ENCODE data around the gene SUN1.

The SUN1 gene

DNA sequence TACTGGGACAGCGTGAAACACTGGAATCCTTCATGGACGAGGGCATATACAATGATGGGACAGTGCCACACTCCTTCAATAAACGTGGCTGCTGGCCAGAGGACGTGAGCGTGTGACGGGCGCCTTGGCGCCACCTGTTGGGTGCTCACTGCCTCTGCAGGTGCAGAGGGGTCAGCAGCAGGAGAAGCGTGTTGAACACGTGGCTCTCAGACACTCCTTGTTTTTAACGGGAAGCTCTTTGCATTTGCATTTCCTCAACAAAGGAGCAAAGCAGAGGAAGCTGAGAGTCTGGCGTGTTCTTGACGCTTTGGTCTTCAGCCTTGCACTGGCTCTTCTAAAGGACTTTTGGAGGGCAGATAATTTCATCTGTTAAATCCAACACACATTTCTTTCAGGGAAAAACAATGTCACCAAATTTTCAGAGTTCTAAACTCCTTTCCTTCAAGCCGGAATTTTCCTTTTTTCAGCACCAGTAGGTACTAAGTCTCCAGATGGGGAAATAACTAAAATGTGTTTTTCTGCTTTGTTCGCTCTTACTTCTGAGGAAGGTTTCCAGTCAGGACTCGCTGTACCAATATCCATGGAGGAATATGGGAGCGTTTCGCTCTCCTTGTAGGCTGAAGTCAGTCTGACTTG lies 41.2 kb downstream of the SUN1 start:
- DNase-seq (ENCODE audit: low read depth), result peak; percentile 78
- H3K4me3 ChIP-seq (ENCODE audit: low read length), result no peak overlapping the region
- TF ChIP-seq, protein P1, sequence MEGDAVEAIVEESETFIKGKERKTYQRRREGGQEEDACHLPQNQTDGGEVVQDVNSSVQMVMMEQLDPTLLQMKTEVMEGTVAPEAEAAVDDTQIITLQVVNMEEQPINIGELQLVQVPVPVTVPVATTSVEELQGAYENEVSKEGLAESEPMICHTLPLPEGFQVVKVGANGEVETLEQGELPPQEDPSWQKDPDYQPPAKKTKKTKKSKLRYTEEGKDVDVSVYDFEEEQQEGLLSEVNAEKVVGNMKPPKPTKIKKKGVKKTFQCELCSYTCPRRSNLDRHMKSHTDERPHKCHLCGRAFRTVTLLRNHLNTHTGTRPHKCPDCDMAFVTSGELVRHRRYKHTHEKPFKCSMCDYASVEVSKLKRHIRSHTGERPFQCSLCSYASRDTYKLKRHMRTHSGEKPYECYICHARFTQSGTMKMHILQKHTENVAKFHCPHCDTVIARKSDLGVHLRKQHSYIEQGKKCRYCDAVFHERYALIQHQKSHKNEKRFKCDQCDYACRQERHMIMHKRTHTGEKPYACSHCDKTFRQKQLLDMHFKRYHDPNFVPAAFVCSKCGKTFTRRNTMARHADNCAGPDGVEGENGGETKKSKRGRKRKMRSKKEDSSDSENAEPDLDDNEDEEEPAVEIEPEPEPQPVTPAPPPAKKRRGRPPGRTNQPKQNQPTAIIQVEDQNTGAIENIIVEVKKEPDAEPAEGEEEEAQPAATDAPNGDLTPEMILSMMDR (conservative IDR thresholded peaks at IDR 0.05; ENCODE audit: low read length), result peak; percentile 96

DNA sequence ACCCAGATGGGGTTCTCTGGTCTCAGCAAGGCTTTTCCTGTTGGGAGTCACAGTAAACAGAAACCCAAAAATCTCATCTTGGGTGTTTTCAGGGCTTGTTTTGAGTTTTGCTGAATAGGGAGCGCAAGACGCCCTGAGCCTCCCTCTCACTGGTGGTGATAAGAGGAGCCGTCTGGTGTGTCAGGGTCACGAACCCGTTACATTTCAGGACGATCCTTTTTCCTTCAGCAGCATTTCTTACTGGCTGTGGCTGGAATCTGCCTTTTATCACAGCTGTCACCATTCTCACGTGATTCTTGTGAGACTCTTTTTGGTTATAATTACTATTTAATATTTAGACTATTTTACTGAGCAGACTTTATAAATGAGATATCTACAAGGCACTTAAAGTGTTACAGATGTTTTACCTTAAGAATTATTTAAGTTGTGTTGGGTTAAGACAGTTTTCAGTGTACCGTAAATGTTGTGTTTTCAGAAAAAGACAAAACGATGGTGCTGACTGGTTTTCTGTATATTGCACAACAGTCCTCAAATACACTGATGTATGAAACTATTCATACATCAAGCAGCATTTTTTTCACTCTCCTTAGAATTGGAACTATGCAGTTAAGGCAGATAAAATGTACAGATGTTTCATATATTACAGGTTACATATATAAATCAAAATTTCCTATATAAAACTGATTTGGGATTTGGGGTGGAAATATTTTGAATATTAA lies 41.9 kb downstream of the SUN1 start:
- H3K4me3 ChIP-seq (ENCODE audit: low read length), result no peak overlapping the region
- TF ChIP-seq, protein P1 (conservative IDR thresholded peaks at IDR 0.05; ENCODE audit: low read length), result no peak
- DNase-seq (ENCODE audit: low read depth), result no peak

DNA sequence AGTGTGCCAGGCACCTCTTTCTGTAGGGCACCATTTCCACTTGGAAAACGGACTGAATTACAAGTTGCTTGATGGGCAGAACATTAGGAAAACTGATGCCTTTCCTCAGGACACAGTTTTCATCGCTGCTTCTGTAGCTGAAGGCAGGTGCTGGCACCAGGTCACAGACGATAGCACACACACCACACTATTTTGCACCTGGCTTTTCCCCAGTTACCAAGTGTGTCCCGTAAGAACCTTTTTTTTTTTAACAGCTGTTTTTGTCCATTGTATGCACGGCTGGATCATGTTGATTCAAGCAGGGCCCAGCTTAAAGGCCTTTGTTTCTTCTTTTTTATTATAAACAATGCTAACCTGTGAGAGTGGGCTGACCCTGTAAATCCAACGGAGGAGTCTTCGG lies 42.8 kb downstream of the SUN1 start:
- DNase-seq (ENCODE audit: low read depth), result no peak
- TF ChIP-seq, protein P1 (conservative IDR thresholded peaks at IDR 0.05; ENCODE audit: low read length), result no peak
- no peak overlapping the region for H3K4me3 ChIP-seq (ENCODE audit: low read length)

DNA sequence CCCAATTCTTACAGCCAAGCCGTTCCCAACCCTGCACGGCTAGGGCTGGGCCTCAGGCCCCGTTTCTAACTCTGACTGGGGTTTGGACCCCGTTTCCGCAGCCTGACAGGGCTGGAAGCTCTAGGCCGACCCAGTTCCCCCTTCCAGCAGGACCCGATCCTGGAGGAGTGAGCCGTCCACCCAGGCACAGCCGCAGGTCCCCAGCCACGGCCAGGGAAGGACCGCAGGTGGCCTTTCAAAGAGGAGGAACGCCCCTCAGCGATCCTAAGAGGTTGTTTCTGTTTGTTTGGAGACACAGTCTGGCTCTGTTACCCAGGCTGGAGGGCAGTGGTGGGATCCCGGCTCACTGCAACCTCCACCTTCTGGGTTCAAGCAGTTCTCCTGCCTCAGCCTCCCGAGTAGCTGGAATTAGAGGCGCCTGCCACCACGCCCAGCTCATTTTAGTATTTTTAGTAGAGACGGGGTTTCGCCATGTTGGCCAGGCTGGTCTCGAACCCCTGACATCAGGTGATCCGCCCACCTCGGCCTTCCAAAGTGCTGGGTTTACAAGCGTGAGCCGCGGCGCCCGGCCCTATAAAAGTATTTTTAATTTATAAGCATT lies 43.3 kb downstream of the SUN1 start:
- DNase-seq (ENCODE audit: low read depth), result no peak
- TF ChIP-seq, protein P1 (conservative IDR thresholded peaks at IDR 0.05; ENCODE audit: low read length), result no peak
- peak overlapping the region; percentile 51 for H3K4me3 ChIP-seq (ENCODE audit: low read length)

DNA sequence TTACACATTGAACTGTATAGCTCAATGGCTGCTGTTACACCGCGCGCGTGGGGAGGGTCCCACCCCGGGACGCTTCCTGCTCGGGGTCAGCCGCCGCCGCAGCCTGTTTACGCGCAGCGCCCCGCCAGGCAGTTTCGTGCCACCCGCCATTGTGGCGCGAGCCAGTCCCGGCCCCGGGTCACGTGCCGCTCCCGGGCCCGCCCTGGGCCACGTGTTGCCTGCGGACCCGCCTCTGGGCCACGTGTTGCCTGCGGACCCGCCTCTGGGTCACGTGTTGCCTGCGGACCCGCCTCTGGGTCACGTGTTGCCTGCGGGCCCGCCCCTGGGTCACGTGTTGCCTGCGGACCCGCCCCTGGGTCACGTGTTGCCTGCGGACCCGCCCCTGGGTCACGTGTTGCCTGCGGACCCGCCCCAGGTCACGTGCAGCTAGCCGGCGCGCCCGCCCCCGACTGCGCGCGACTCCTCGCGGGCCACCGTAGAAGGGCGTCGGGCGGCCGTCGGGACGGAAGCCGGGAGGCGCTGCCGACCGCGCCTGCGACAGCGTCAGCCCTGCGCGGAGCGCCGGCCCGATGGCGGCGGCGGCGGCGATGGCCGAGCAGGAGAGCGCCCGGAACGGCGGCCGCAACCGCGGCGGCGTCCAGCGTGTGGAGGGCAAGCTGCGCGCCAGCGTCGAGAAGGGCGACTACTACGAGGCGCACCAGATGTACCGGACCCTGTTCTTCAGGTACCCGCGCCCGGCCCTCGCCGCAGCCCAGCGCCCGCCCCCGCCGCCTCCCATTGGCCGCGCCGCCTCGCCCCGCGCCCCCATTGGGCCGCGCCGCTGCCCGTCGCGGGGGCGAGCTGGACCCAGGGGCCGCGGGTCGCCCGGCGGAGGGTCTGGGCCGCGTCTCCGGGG lies 44.0 kb downstream of the SUN1 start, which contains the start of gene GET4:
Gene GET4 (plus strand): TSS at position 478 of the 895 bp plus-strand sequence. CDS start 92 bp downstream, at position 570.
- TF ChIP-seq, protein P1 (conservative IDR thresholded peaks at IDR 0.05; ENCODE audit: low read length), result no peak; the same call in 1 of the 2 replicates
- peak; percentile 98 for DNase-seq (ENCODE audit: low read depth)
- H3K4me3 ChIP-seq (ENCODE audit: low read length), result peak within 1 kb of the TSS; percentile 87

DNA sequence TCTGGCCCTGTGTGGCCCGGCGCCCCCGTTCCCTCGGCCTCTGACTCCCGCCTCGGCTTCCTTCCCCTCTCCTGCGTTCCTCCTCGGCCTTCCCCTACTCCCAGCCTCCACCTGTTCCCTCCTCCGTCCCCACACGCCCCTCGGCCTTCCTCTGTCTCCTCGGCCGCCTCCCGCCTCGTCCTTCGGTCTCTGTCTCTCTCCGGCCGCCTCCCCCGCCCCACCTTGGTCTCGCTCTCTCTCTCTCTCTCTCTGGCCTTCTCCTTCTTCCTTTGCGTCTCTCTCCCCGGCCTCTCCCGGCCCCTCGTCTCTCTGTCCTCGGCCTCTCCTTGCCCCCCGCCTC lies 44.7 kb downstream of the SUN1 start:
- H3K4me3 ChIP-seq (ENCODE audit: low read length), result peak overlapping the region; percentile 87
- TF ChIP-seq, protein P1 (conservative IDR thresholded peaks at IDR 0.05; ENCODE audit: low read length), result no peak
- DNase-seq (ENCODE audit: low read depth), result no peak

Measured in AG10803 (cell line).